CD4-positive, alpha-beta T cell treated with Interleukin-15 for 1 hour (primary cell): ENCODE data around the gene PARD3B.

Experiments used
- DNase-seq: peaks from one replicate; pipeline ENCODE4 v3.0.0-alpha.2; 2020

The PARD3B gene

DNA sequence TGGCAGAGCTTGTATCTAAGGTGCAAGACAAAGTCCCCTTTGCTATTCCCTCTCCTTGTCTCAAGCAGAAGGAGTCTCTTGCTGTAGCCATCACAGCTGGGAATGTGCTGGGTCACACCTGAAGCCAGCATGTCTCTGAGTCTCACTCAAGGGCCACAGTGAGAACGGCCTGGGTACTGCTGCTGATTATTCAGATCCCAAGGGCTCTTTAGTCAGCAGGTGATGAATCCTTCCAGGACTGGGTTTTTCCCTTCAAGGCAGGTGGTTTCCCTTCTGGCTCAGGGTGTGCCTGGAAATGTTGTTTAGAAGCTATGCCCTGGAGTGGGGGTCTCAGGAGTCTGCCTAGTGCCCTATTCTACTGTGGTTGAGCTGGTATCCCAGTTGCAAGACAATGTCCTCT lies 356.3 kb downstream of the PARD3B start:
- no peak for DNase-seq

DNA sequence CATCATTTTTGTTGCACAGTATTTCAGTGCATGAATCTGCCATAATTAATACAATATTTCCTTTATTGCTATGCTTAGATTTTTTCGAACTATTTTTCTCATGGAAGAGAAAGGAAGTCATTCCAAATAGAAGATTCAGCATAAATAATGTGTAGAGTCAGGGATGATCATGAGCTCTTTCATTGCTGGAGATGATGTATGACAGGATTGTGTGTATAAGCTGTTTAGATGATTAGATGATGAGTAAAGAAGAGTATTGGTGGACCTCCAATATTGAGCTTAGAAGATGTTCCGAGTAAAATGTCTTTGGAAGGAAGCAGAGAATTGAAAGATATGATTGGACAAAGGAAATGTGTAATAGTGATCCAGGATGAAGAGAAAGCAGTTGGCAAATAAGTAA lies 364.5 kb downstream of the PARD3B start:
- DNase-seq = no peak

DNA sequence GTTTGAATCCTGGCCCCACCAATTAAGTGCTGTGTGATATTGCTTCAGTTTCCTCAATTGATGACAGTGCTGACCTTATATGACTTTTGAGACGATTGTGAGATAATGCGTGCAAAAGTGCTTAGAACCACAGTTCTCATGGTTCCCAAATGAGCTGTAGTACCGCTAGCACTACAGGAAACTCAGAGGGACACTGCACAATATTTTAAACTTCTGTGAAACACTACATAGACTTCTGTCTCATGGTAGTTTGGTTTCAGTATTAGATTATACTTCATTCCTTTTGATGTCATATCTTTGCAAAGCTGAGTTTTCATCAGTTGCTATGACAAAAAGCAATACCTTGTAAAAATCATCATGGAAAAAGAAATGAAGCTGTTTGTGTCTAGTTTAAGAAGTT lies 368.0 kb downstream of the PARD3B start:
- no peak for DNase-seq

DNA sequence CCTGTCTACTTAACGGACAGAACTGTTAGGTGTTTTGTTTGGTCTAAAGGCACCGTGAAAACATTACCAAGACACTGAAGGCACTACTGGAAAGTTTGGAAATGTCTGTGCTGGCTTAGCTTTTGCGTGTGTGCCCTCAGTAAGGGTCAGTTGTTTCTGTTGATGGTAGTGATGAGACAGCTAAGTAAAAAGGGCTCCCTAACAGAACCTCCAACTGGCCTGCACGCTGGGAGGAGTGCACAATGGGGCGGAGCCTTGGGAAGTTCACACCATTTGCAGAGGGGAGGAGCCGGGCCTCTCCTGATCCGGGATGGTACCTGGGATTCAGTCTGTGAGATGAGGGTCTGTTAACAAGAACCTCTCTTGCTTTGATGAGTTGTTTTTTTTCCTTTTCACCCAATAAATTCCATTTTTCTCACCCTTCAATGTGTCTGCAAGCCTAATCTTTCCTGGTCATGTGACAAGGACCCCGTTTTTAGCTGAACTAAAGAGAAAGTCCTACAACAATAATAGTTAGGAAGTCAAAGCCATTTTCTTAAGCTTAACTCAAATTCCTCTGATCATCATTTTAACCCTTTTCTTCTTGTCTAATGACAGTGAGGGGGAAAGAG lies 368.7 kb downstream of the PARD3B start:
- DNase-seq = no peak

DNA sequence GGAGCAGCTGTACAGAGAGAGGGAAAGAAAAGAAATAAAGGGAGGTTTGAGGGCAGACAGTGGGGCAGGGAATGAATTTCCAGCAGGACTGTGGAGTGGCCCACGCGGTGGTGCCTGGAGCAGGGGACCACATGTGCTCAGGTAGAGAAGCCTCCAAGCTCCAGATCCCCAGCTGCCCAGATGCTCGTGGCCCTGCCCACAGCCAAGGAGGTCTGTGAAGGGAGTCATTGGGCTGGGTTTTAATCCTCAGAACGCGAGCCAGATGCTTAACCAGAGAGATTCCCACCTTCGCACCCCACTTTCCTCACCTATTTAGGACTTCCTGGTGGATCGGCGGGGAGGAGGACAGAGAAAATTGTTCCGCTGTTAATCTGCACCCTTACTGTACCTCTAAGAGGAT lies 369.4 kb downstream of the PARD3B start:
- DNase-seq = no peak

DNA sequence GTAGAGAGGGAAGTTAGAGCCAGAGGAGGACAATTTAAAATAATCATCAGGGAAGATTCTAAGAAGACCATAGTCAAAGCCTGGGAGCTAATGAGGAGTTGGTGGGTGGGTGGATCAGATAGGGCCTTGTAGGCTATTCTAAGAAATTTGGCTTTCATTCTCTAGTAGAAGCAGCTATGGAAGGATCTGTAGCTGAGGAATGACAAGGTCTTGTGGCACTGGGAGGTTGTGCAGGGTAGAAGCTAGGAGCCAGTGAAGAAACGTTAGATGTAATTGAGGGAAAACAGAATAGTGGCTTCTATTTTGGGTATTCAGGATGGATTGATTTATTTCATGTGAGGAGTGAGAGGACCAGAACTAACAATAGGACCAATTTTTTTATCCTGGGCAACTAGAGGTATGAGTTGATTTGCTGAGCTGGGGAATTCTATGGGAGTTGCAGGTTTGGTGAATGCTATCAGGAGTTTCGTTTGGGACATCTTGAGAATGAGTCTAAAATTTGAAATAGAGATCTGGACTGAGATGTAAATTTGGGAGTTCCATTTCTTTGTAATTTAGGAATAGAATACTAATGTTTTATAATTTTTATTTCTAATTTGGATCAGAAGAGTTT lies 371.9 kb downstream of the PARD3B start:
- DNase-seq = no peak

- no peak for DNase-seq
Observed at GRCh38 chr2:204920776-204921175, 375.5 kb downstream of the PARD3B start.

GRCh38 chr2:204923957-204924356 lies 378.7 kb downstream of the PARD3B start:
- no peak for DNase-seq

GRCh38 chr2:204931562-204931961 lies 386.3 kb downstream of the PARD3B start:
- no peak for DNase-seq

DNA sequence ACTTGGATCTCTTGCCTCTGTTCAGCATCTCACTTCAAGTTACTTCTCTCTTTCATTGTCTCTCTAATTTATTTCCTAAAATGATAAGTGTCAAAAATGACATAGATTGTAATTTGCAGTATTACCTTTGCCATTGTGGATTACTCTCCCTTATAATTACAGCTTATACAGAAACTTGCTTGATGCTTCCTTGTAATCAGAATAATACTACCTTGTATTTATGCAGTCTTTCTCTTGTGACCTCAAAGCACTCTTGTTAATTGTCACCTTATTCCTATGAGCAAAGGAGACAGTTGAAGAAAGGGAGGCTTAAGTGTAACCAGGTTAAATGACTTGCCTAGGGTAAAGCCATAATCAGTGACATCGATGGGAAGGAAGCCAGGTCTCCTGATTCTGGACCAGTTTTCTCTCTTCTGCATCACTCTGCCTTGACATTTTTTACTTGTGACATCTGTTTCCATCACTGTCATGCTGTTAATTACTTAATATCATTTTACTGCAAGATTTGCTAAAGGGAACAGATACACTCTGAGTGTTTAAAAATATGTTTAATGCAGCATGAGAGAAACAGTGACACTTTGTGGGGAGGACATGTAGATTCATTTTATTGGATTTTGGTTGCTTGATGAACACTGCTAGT lies 388.6 kb downstream of the PARD3B start:
- no peak for DNase-seq

DNA sequence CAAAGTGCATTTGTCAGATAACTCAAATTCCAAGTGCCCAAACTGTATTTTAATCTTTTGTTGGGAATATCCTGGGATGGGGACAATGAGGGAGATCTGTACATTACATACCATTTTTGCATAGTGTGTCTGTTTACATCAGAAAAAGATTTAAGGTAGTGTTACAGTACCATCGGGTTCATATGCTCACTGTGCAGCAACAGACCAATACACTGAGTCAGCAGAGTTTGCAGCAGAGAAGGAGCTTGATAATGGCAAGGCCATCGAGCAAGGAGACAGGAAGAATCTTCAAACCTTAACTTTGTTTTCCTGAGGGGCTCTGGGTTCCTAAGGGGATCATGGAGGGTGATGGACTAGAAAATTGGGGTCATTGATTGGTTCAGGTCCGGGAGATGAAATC lies 399.7 kb downstream of the PARD3B start:
- no peak for DNase-seq

GRCh38 chr2:204945376-204945775 lies 400.1 kb downstream of the PARD3B start:
- DNase-seq = no peak

DNA sequence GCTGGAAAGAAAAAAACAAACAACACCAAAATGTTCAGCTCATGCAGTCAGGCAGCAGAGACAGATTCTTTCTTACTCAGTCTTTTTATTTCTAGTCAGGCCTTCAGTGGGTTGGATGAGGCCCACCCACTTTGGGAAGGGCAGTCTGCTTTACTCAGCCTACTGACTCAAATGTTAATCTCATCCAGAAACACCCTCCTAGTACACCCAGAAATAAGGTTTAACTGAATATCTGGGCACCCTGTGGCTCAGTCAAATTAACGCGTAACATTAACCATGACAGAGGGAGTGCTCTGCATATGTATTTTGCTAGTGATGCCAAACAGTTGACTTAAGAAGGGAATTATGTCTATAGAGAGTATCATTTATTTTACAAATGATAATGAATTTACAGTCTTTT lies 401.6 kb downstream of the PARD3B start:
- no peak for DNase-seq

DNA sequence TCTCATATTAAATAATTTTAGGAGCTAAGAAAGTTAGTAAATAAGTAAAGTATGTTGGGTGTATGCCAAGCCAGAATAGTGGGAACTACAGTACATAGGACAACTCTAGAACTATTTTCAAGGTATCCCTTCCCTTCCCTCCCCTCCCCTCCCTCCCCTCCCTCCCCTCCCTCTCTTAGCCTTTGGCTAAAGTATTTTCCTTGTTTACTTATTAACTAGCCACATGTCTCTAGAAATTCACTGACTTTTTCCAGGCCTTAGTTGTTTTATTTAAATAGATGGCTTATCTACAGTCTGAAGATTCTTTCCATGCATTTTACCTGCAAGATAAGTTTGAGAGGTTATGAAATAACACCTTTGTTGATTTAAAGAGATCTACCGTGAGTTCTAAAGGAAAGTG lies 402.1 kb downstream of the PARD3B start:
- no peak for DNase-seq

GRCh38 chr2:204948024-204948763 lies 402.9 kb downstream of the PARD3B start:
- no peak for DNase-seq

- no peak for DNase-seq
Observed at GRCh38 chr2:204948822-204949221, 403.5 kb downstream of the PARD3B start.

DNA sequence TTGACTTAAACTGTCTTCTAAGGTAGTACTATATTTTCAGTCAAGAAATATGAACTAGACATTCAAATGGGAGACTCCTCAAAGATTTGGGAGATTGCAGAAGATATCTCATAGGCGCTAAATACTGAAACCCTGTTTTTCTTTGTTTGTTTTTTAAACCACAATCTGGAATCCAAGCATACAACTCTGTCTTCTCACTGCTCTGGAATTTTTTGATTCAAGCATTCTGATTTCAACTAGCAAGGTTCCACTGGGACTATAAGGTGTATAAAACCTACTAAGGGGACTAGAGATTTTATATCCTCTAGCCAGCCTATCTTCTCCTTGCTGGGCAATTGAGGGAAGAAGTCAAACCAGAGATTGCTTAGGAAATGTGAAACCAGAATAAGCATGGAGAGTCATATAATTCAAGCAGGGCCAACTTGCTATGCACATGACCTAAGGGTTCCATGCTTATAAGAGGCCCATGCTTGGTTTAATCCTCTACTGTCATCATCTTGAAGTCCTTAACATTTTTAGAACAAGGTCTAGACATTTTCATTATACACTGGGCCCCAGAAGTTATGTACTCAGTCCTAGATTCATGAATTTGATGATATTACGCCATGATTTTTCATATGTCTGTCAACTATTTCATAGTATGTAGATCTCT lies 405.5 kb downstream of the PARD3B start:
- DNase-seq = no peak

- DNase-seq = no peak
Observed at GRCh38 chr2:204958371-204958770, 413.1 kb downstream of the PARD3B start.

- DNase-seq = no peak
Observed at GRCh38 chr2:204964414-204964813, 419.1 kb downstream of the PARD3B start.

GRCh38 chr2:204966245-204966644 lies 421.0 kb downstream of the PARD3B start:
- no peak for DNase-seq

DNA sequence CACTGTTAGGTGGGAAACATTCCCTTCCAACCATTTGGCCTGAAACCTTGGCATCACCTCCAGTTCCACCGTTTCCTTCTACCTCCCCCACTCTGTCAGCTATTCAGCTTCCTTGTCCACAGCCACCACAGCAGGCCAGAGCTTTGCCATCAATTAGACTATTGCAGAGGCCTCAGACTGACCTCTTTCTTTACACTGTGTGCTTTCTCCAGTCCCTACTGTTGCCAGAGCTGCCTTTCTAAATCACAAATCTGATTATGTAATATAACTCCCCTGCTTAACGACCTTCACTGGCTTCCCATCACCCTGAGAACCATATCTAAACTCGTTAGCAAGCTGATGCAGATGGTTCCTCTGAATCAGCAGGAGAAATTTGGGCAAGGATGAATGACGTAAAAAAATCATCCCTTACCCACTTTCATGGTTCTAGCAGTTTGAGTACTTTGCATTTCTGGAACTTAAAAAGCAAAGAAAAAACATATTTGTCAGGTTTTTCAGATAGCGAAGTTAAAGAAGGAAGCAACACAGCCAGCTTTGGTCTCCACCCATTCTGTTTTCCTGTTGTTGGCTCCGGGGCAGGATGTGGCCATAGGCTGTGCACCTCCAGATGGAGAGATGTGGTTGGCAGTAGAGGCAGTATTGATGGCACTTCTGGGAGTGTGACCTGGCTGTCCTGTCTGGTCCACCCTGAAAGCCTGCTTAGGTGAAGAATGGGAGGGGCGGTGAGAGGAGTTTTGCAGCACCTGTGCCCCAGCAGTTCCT lies 422.1 kb downstream of the PARD3B start:
- peak; percentile 53 for DNase-seq

- DNase-seq = no peak
Observed at GRCh38 chr2:204971206-204971907, 426.1 kb downstream of the PARD3B start.
